ENCODE measurements around the gene ACY1. TPM values are rescaled to one million over a fixed set of nuclear protein-coding genes. Genes with fewer than 3 reads are reported as not detected.

Gene ACY1
- polyA plus RNA-seq, 1 donor (not counting 4 experiments of a cell fraction or from before 2014, with no cell fraction given), result 71.8 TPM

GRCh38 chr3:52028572-52028971 is 45.2 kb downstream of the ACY1 start:
- no peaks in the 10 kb centered on the region for H3K9me1 ChIP-seq (ENCODE audit: control insufficient read depth, extremely low read depth, insufficient read depth, low read length)
- no peak overlapping the region for H3K27ac ChIP-seq (ENCODE audit: control insufficient read depth, insufficient read depth, low read length)
- DNase-seq (ENCODE audit: low read depth, low spot score), result no peak
- H3K27me3 ChIP-seq (ENCODE audit: control insufficient read depth, extremely low read depth, insufficient read depth, low read length), result no peaks in the 10 kb centered on the region
- no peak for FAIRE-seq
- TF ChIP-seq CTCF (optimal IDR thresholded peaks at IDR 0.05 in 1 of 3, IDR thresholded peaks at IDR 0.05 in 1 of 3, conservative IDR thresholded peaks at IDR 0.05 in 1 of 3; ENCODE audit: extremely low read depth in 1 of 3, insufficient read depth in 2 of 3, low read length in 3 of 3) (no peak), EZH2 (IDR thresholded peaks at IDR 0.05; ENCODE audit: low read length) (no peak)
- dilution Hi-C loops (cut with MboI; ENCODE audit: extremely low pct_ligation_motif_present, low sequenced_read_pairs), result no loop called here
- H3K9ac ChIP-seq (ENCODE audit: control insufficient read depth, extremely low read depth, insufficient read depth, low read length), result no peak overlapping the region
- no peaks in the 10 kb centered on the region for H4K20me1 ChIP-seq (ENCODE audit: control insufficient read depth, extremely low read depth, insufficient read depth, low read length)
- H3K36me3 ChIP-seq (ENCODE audit: control insufficient read depth in 2 of 2, extremely low read depth in 1 of 2, insufficient read depth in 2 of 2, low read length in 2 of 2), result no peaks in the 10 kb centered on the region
- peaks cover 3% of the 10 kb centered on the region for H3K9me3 ChIP-seq (ENCODE audit: control insufficient read depth, low read depth, low read length)
- peaks cover 26% of the 10 kb centered on the region for H3K4me1 ChIP-seq (ENCODE audit: control insufficient read depth, extremely low read depth, insufficient read depth, low read length)
- H3K4me3 ChIP-seq (ENCODE audit: control insufficient read depth in 2 of 3, extremely low read depth in 1 of 3, insufficient read depth in 2 of 3, low read depth in 1 of 3, low read length in 3 of 3), result no peak overlapping the region
- H2AFZ ChIP-seq (ENCODE audit: control insufficient read depth, low read length), result no peak overlapping the region
- H3K79me2 ChIP-seq (ENCODE audit: control insufficient read depth, insufficient read depth, low read length), result no peaks in the 10 kb centered on the region
- H3K4me2 ChIP-seq (ENCODE audit: control insufficient read depth, extremely low read depth, insufficient read depth, low read depth, low read length), result no peak overlapping the region

- FAIRE-seq, result no peak
Observed at GRCh38 chr3:52029053-52029452, 45.7 kb downstream of the ACY1 start.

More at GRCh38 chr3:52029053-52029452, 45.7 kb downstream of the ACY1 start:
- TF ChIP-seq EZH2 (IDR thresholded peaks at IDR 0.05; ENCODE audit: low read length) (no peak), CTCF (optimal IDR thresholded peaks at IDR 0.05 in 1 of 3, IDR thresholded peaks at IDR 0.05 in 1 of 3, conservative IDR thresholded peaks at IDR 0.05 in 1 of 3; ENCODE audit: extremely low read depth in 1 of 3, insufficient read depth in 2 of 3, low read length in 3 of 3) (no peak)
- Histone ChIP-seq H3K27ac (ENCODE audit: control insufficient read depth, insufficient read depth, low read length) (no peak overlapping the region), H3K9ac (ENCODE audit: control insufficient read depth, extremely low read depth, insufficient read depth, low read length) (no peak overlapping the region), H3K4me2 (ENCODE audit: control insufficient read depth, extremely low read depth, insufficient read depth, low read depth, low read length) (no peak overlapping the region), H3K4me3 (ENCODE audit: control insufficient read depth in 2 of 3, extremely low read depth in 1 of 3, insufficient read depth in 2 of 3, low read depth in 1 of 3, low read length in 3 of 3) (no peak overlapping the region), H3K9me1 (ENCODE audit: control insufficient read depth, extremely low read depth, insufficient read depth, low read length) (no peaks in the 10 kb centered on the region), H4K20me1 (ENCODE audit: control insufficient read depth, extremely low read depth, insufficient read depth, low read length) (no peaks in the 10 kb centered on the region), H3K36me3 (ENCODE audit: control insufficient read depth in 2 of 2, extremely low read depth in 1 of 2, insufficient read depth in 2 of 2, low read length in 2 of 2) (no peaks in the 10 kb centered on the region), H3K9me3 (ENCODE audit: control insufficient read depth, low read depth, low read length) (peaks cover 3% of the 10 kb centered on the region), H2AFZ (ENCODE audit: control insufficient read depth, low read length) (no peak overlapping the region), H3K79me2 (ENCODE audit: control insufficient read depth, insufficient read depth, low read length) (no peaks in the 10 kb centered on the region), H3K27me3 (ENCODE audit: control insufficient read depth, extremely low read depth, insufficient read depth, low read length) (no peaks in the 10 kb centered on the region), H3K4me1 (ENCODE audit: control insufficient read depth, extremely low read depth, insufficient read depth, low read length) (peaks cover 26% of the 10 kb centered on the region)
- DNase-seq (ENCODE audit: low read depth, low spot score), result no peak
- dilution Hi-C loops (cut with MboI; ENCODE audit: extremely low pct_ligation_motif_present, low sequenced_read_pairs), result no loop called here
